CD1c-positive myeloid dendritic cell (primary cell): ENCODE data around the gene SRD5A3.

Experiments used
- DNase-seq: peaks from one replicate; pipeline ENCODE4 v3.0.0-alpha.2; 2016; ENCODE audit errors: extremely low spot score

SRD5A3 gene

DNA sequence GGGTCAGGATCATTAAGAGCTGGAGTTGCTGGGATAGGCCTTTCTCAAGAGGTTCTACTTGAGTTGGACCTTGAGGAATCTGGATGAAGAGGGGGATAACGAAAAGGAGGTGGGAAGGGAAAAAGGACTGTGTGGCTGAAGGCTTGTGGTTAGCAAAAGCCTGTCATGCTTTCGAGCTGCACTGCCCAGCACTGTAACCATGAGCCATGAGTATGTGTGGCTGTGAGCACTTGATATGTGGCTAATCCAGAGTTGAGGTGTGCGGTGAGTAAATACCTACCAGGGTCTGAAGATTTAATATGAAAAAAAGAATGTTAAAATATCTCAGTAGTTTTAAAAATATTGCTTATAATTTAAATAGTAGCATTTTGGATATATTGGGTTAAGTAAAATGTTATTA is 61.1 kb downstream of the SRD5A3 start:
- no peak for DNase-seq

DNA sequence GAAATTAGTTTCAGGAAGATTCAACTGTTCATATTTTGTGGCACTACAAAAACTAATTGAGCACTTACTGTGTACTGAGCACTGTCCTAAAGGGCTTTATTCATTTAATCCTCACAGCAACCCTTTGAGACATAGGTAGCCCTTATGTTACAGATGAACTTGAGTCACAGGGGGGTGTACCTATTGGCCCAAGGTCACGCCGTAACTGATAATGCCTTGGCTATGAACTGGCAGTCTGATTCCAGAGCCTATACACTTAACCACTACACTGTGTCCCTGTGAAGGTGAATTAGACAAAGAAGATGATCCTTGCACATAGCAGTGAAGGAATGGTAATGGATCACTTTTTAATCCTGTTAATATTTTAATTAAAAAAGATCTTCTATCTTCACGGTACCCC is 61.7 kb downstream of the SRD5A3 start:
- no peak for DNase-seq

DNA sequence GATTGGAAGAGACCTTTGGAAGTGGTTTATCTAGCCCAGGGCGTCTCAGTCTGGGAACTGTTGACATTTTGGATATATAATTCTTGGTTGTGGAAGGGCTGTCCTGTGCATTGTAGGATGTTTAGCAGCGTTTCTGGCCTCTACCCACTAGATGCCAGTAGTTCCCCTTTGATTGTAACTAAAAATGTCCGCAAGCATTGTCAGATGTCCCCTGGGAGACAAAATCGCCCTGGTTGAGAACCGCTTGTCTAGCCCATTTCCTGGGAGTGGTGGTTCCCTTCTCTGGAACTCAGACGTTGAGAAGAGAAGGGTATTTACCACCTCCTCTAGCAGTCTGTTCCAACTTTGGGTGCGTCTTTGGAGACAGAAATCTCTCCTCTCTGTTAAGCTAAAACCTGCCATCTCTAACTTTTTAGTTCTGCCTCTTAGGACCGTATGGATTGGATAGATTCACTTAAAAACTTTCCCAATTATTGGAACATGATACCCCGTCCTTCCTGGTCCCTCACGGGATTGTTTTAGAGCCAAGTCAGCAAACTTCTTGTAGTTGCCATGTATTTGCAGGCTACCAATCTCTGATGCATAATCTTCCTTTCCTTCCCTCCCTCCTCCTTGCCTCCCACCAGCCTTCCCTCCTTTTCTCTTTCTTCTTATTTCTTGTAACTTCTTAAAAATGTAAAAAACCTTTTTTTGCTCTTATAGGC is 63.6 kb downstream of the SRD5A3 start:
- DNase-seq, result peak; percentile 49

DNA sequence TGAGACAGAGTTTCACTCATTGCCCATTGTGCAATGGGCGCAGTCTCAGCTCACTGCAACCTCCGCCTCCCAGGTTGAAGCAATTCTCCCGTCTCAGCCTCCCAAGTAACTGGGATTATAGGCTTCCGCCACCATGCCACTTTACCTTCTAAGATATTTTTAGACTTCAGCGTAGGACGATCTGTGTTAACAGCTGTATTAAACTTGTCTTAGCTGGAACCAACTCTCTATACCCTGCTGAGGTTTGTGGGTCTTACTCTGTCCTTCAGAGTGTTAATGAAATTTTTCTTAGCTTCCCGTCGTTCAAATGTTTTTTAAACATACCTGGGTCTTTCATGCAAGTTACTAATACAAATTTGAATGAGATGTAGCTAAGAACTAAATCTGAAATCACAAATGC is 64.4 kb downstream of the SRD5A3 start:
- DNase-seq, result no peak

DNA sequence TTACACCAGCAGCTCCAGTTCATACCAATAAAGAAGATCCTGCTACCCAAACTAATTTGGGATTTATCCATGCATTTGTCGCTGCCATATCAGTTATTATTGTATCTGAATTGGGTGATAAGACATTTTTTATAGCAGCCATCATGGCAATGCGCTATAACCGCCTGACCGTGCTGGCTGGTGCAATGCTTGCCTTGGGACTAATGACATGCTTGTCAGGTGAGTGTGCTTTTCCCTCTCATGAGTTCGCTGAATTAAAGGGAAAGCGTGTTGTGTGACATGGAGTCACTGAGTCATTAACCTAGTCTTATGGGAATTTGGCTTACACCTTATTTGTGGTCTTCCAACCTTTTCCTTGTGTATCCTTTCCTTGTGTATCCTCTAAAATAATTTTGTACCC is 65.6 kb downstream of the SRD5A3 start:
- DNase-seq, result no peak

DNA sequence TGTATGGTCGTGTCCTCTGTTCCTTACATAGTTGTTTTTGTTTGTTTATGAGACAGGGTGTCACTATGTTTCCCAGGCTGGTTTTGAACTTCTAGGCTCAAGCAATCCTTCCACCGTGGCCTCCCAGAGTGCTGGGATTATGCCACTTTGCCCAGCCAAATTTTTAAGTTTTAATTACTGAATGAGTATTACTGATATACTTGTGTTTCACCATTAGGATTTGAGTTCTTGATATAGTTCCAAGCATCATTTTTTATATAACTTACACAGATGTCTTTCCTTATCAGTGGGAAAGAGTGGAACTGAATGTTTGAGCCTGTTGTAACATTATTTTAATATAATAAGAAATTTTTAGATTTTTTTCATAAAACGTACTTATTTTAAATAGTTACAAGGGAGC is 70.1 kb downstream of the SRD5A3 start:
- DNase-seq, result no peak
